H9 (cell line): ENCODE data around the gene MYBPC2. TPM values are rescaled to one million over a fixed set of nuclear protein-coding genes. Genes with fewer than 3 reads are reported as not detected.

Experiments
- DNase-seq: peaks from one replicate; pipeline ENCODE4 v3.0.0-alpha.2; 2017
- H2AFZ ChIP-seq: one replicate; pipeline ENCODE4 v1.6.1; 2013; ENCODE audit warnings: mild to moderate bottlenecking, low read length, control low read depth, moderate library complexity
- H2AK5ac ChIP-seq: 2 replicates; pipeline ENCODE4 v1.6.1; 2013; ENCODE audit warnings: low read length, control low read depth, mixed read lengths; ENCODE audit not compliant: insufficient read length
- H2BK120ac ChIP-seq: one replicate; pipeline ENCODE4 v1.6.1; 2013; ENCODE audit warnings: low read depth, mild to moderate bottlenecking, low read length, control low read depth, inconsistent platforms; ENCODE audit not compliant: poor library complexity, severe bottlenecking
- H2BK12ac ChIP-seq: 2 replicates; pipeline ENCODE4 v1.6.1; 2013; ENCODE audit warnings: low read length, control low read depth, mixed read lengths, low read depth; ENCODE audit not compliant: insufficient read length
- H2BK15ac ChIP-seq: 2 replicates; pipeline ENCODE4 v1.6.1; 2013; ENCODE audit warnings: low read depth, low read length, control low read depth
- H2BK20ac ChIP-seq: one replicate; pipeline ENCODE4 v1.6.1; 2013; ENCODE audit warnings: low read depth, mild to moderate bottlenecking, low read length, control low read depth, inconsistent platforms; ENCODE audit not compliant: poor library complexity, severe bottlenecking
- H2BK5ac ChIP-seq: 2 replicates; pipeline ENCODE4 v1.6.1; 2013; ENCODE audit warnings: low read length, control low read depth, mixed read lengths; ENCODE audit not compliant: insufficient read length
- H3K14ac ChIP-seq: 2 replicates; pipeline ENCODE4 v1.6.1; 2013; ENCODE audit warnings: low read length, control low read depth; ENCODE audit not compliant: insufficient read depth
- H3K18ac ChIP-seq: 2 replicates; pipeline ENCODE4 v1.6.1; 2013; ENCODE audit warnings: low read depth, mild to moderate bottlenecking, mixed read lengths, low read length, control low read depth; ENCODE audit not compliant: insufficient read length
- H3K23ac ChIP-seq: 2 replicates; pipeline ENCODE4 v1.6.1; 2013; ENCODE audit warnings: low read length, control low read depth, mixed read lengths, low read depth; ENCODE audit not compliant: insufficient read length
- H3K23me2 ChIP-seq: 2 replicates; pipeline ENCODE4 v1.6.1; 2013; ENCODE audit warnings: low read depth, mild to moderate bottlenecking, mixed read lengths, low read length, control low read depth; ENCODE audit not compliant: insufficient read length, poor library complexity, severe bottlenecking
- H3K27ac ChIP-seq: 2 replicates; pipeline ENCODE4 v1.5.1; 2013; ENCODE audit warnings: low read length, control low read depth, mixed read lengths, low read depth; ENCODE audit not compliant: insufficient read length
- H3K27me3 ChIP-seq: 2 replicates; pipeline ENCODE4 v1.6.1; 2013; ENCODE audit warnings: low read length, control low read depth, inconsistent platforms; ENCODE audit not compliant: insufficient read depth
- H3K4ac ChIP-seq: 2 replicates; pipeline ENCODE4 v1.6.1; 2013; ENCODE audit warnings: low read depth, mild to moderate bottlenecking, control low read depth, inconsistent platforms, low read length, moderate library complexity
- H3K4me1 ChIP-seq: 2 replicates; pipeline ENCODE4 v1.6.1; 2013; ENCODE audit warnings: low read length, control low read depth, inconsistent platforms; ENCODE audit not compliant: insufficient read depth
- H3K4me2 ChIP-seq: 2 replicates; pipeline ENCODE4 v1.6.1; 2013; ENCODE audit warnings: low read length, control low read depth, mixed read lengths; ENCODE audit not compliant: insufficient read length, insufficient read depth
- H3K56ac ChIP-seq: 2 replicates; pipeline ENCODE4 v1.6.1; 2013; ENCODE audit warnings: low read depth, mild to moderate bottlenecking, mixed read lengths, low read length, control low read depth; ENCODE audit not compliant: insufficient read length
- H3K79me1 ChIP-seq: 2 replicates; pipeline ENCODE4 v1.6.1; 2013; ENCODE audit warnings: low read depth, mild to moderate bottlenecking, moderate library complexity, low read length, control low read depth, inconsistent platforms; ENCODE audit not compliant: insufficient read depth, poor library complexity, severe bottlenecking
- H3K79me2 ChIP-seq: 2 replicates; pipeline ENCODE4 v1.6.1; 2013; ENCODE audit warnings: low read length, control low read depth, inconsistent platforms; ENCODE audit not compliant: insufficient read depth
- H3K9ac ChIP-seq: 2 replicates; pipeline ENCODE4 v1.6.1; 2013; ENCODE audit warnings: low read length, control low read depth, mixed read lengths; ENCODE audit not compliant: insufficient read length; ENCODE audit errors: extremely low read depth
- H3K9me3 ChIP-seq: one replicate; pipeline ENCODE4 v1.6.1; 2013; ENCODE audit warnings: low read depth, low read length, inconsistent platforms; ENCODE audit not compliant: control insufficient read depth
- H3T11ph ChIP-seq: one replicate; pipeline ENCODE4 v1.6.1; 2013; ENCODE audit warnings: mild to moderate bottlenecking, low read length, control low read depth, inconsistent platforms
- H4K20me1 ChIP-seq: one replicate; pipeline ENCODE4 v1.6.1; 2013; ENCODE audit not compliant: control insufficient read depth, insufficient read length, insufficient read depth
- H4K5ac ChIP-seq: 2 replicates; pipeline ENCODE4 v1.6.1; 2013; ENCODE audit warnings: low read depth, mild to moderate bottlenecking, mixed read lengths, low read length, control low read depth; ENCODE audit not compliant: insufficient read length
- H4K8ac ChIP-seq: replicated peaks from 2 replicates; pipeline ENCODE4 v1.6.1; 2013; ENCODE audit warnings: low read length, control low read depth, mixed read lengths, low read depth; ENCODE audit not compliant: insufficient read length
- H4K91ac ChIP-seq: 2 replicates; pipeline ENCODE4 v1.6.1; 2013; ENCODE audit warnings: low read depth, mild to moderate bottlenecking, moderate library complexity, mixed read lengths, low read length, control low read depth; ENCODE audit not compliant: insufficient read length
- H3K27ac Mint-ChIP-seq, 3 experiments: 2 replicates in 2 of 3; 3 replicates in 1 of 3; pipeline ENCODE4 v1.8.0; 2020 to 2021; ENCODE audit warnings: mixed read lengths in 3 of 3, mild to moderate bottlenecking in 1 of 3, moderate library complexity in 1 of 3
- H3K27me3 Mint-ChIP-seq: 2 replicates; pipeline ENCODE4 v1.8.0; 2021; ENCODE audit warnings: low read depth, mild to moderate bottlenecking, moderate library complexity, mixed read lengths
- H3K36me3 Mint-ChIP-seq, 3 experiments: 2 replicates in 2 of 3; 3 replicates in 1 of 3; pipeline ENCODE4 v1.8.0; 2020 to 2021; ENCODE audit warnings: low read depth in 3 of 3, mixed read lengths in 3 of 3; ENCODE audit not compliant: insufficient read depth in 1 of 3
- H3K4me1 Mint-ChIP-seq, 2 experiments: 2 replicates each; pipeline ENCODE4 v1.8.0; 2020; ENCODE audit warnings: mixed read lengths in 2 of 2
- H3K4me3 Mint-ChIP-seq, 2 experiments: 2 replicates in 1 of 2; 3 replicates in 1 of 2; pipeline ENCODE4 v1.8.0; 2020 to 2021; ENCODE audit warnings: mild to moderate bottlenecking in 2 of 2, mixed read lengths in 2 of 2, moderate library complexity in 1 of 2
- H3K9me3 Mint-ChIP-seq, 2 experiments: 2 replicates in 1 of 2; 3 replicates in 1 of 2; pipeline ENCODE4 v1.8.0; 2020; ENCODE audit warnings: mild to moderate bottlenecking in 2 of 2, mixed read lengths in 2 of 2, moderate library complexity in 1 of 2
- CTCF ChIP-seq: fragments of 200-600 bp; sonication (generic); conservative IDR thresholded peaks from 3 replicates; pipeline ENCODE4 v1.8.0; 2021; ENCODE audit warnings: antibody characterized with exemption, mild to moderate bottlenecking
- WGBS: extraction: QIAGEN DNeasy Blood & Tissue Kit; methylation state at CpG from one replicate; pipeline ENCODE4 v1.1.7; 2013; ENCODE audit warnings: missing lambda C conversion rate, low lambda C conversion rate, mixed read lengths; ENCODE audit not compliant: insufficient read length; ENCODE audit errors: extremely low coverage; 5-methylcytosine and 5-hydroxymethylcytosine counted together
- total RNA-seq: library from RNA; stranded (reverse); gene quantifications from 2 replicates; pipeline ENCODE4 v1.2.1, GENCODE V29; 2021

Gene MYBPC2
- total RNA-seq, 1 experiment from 2014 or later, result 4.9 TPM

GRCh38 chr19:50449236-50449899 lies 16.7 kb downstream of the MYBPC2 start:
- Histone ChIP-seq H3K4ac (no peak overlapping the region), H4K20me1 (peaks cover 6% of the 10 kb centered on the region), H2AFZ (no peak overlapping the region), H4K91ac (no peak overlapping the region), H4K8ac (no peak overlapping the region), H3K27me3 (no peaks in the 10 kb centered on the region), H3K4me1 (no peaks in the 10 kb centered on the region), H2BK20ac (no peak overlapping the region), H3T11ph (no peak overlapping the region), H3K23ac (no peak overlapping the region), H3K9ac (no peak overlapping the region), H2BK12ac (no peak overlapping the region), H3K14ac (no peak overlapping the region), H3K4me2 (no peak overlapping the region), H3K9me3 (no peaks in the 10 kb centered on the region), H2BK15ac (no peak overlapping the region), H3K79me1 (no peaks in the 10 kb centered on the region), H3K23me2 (no peaks in the 10 kb centered on the region), H3K79me2 (no peaks in the 10 kb centered on the region), H3K56ac (no peak overlapping the region), H2BK5ac (no peak overlapping the region), H3K18ac (no peak overlapping the region), H2BK120ac (no peak overlapping the region), H3K27ac (no peak overlapping the region), H4K5ac (no peak overlapping the region), H2AK5ac (no peak overlapping the region)
- no CpG with 5 or more reads among the region's 14 CpGs for WGBS
- TF ChIP-seq CTCF, result no peak
- Mint-ChIP-seq H3K27me3 (peaks cover 2% of the 10 kb centered on the region), H3K27ac (no peak overlapping the region), H3K36me3 (peaks cover 0 to 9% (median 6%) of the 10 kb centered on the region in 3 experiments; a peak in 5 of 7 replicates), H3K4me3 (no peak overlapping the region), H3K9me3 (peaks cover 2 to 4% of the 10 kb centered on the region in 2 experiments; a peak in 4 of 5 replicates), H3K4me1 (peaks cover 0 to 10% of the 10 kb centered on the region in 2 experiments; a peak in 2 of 4 replicates)
- no peak for DNase-seq
